ENCODE measurements around the gene ABHD12B. TPM values are rescaled to one million over a fixed set of nuclear protein-coding genes. Genes with fewer than 3 reads are reported as not detected.

ABHD12B gene
- total and polyA plus RNA-seq, 2 of the 13 experiments (the other 11 are each of a cell fraction or from before 2014, with no cell fraction given), result not detected

DNA sequence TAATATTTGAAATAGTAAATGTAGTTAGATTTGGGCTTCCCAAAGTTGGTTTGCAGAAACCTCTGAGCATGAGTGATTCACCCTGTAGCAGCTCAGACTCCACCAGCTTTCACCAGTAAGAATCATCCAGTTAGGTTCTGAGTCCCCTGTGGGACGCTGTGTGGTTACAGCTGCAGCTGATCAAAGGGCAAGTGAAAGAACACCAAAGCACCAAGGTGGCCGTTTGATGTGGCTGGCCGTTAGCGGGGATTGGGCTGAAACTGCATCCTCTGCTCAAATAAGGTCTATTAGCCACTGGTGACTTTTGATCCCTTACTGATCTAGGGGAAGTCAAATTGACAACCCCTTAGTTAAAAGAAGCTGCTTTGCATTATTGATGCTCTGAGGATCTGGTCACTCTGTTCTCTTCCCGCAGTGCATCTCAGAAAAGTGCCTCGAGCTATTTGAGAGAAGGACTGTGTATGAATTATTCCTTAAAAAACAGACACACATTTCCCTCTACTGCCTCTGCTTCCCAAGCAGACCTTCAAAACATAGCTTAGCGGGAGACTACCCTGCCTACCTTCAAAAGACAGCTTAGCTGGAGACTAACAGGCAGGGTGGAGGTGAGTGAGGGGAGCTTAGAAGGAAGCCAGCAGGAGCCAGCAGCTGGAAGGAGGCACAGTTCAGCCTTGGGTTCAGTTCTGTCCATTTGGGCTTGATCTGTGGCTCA is 3.7 kb downstream of the ABHD12B start (continued):
- TF ChIP-seq NFE2L1 (CRISPR knock-in tag; IDR thresholded peaks at IDR 0.05; ENCODE audit: borderline replicate concordance), result no peak
- TF ChIP-seq MYNN (CRISPR knock-in tag; IDR thresholded peaks at IDR 0.05; ENCODE audit: low read depth), result no peak
- no peak for TF ChIP-seq ZNF790 (CRISPR knock-in tag; IDR thresholded peaks at IDR 0.05; ENCODE audit: borderline replicate concordance)
- TF ChIP-seq ZNF816 (CRISPR knock-in tag; IDR thresholded peaks at IDR 0.05; ENCODE audit: borderline replicate concordance), result no peak
- TF ChIP-seq, protein P1, sequence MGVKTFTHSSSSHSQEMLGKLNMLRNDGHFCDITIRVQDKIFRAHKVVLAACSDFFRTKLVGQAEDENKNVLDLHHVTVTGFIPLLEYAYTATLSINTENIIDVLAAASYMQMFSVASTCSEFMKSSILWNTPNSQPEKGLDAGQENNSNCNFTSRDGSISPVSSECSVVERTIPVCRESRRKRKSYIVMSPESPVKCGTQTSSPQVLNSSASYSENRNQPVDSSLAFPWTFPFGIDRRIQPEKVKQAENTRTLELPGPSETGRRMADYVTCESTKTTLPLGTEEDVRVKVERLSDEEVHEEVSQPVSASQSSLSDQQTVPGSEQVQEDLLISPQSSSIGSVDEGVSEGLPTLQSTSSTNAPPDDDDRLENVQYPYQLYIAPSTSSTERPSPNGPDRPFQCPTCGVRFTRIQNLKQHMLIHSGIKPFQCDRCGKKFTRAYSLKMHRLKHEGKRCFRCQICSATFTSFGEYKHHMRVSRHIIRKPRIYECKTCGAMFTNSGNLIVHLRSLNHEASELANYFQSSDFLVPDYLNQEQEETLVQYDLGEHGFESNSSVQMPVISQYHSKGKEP (CRISPR knock-in tag; IDR thresholded peaks at IDR 0.05), result no peak
- peak; percentile 61; the same call in 1 of the 2 replicates for TF ChIP-seq GATAD2A (CRISPR knock-in tag; IDR thresholded peaks at IDR 0.05)
- TF ChIP-seq ZBTB7A (CRISPR knock-in tag; IDR thresholded peaks at IDR 0.05), result 0 out of 2 replicates have a peak, but pooled peaks have one; percentile 56
- TF ChIP-seq ZFYVE20 (CRISPR knock-in tag; IDR thresholded peaks at IDR 0.05; ENCODE audit: borderline replicate concordance, low read depth), result no peak
- TF ChIP-seq FOXC1 (CRISPR knock-in tag; IDR thresholded peaks at IDR 0.05; ENCODE audit: borderline replicate concordance), result 0 out of 2 replicates have a peak, but pooled peaks have one; percentile 28
- no peak for TF ChIP-seq RORA (CRISPR knock-in tag; IDR thresholded peaks at IDR 0.05)
- TF ChIP-seq, protein P2, sequence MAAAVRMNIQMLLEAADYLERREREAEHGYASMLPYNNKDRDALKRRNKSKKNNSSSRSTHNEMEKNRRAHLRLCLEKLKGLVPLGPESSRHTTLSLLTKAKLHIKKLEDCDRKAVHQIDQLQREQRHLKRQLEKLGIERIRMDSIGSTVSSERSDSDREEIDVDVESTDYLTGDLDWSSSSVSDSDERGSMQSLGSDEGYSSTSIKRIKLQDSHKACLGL (CRISPR knock-in tag; IDR thresholded peaks at IDR 0.05), result no peak
- TF ChIP-seq ZNF616 (CRISPR knock-in tag; IDR thresholded peaks at IDR 0.05; ENCODE audit: low read depth), result no peak
- TF ChIP-seq, protein P3, sequence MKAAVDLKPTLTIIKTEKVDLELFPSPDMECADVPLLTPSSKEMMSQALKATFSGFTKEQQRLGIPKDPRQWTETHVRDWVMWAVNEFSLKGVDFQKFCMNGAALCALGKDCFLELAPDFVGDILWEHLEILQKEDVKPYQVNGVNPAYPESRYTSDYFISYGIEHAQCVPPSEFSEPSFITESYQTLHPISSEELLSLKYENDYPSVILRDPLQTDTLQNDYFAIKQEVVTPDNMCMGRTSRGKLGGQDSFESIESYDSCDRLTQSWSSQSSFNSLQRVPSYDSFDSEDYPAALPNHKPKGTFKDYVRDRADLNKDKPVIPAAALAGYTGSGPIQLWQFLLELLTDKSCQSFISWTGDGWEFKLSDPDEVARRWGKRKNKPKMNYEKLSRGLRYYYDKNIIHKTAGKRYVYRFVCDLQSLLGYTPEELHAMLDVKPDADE (CRISPR knock-in tag; IDR thresholded peaks at IDR 0.05), result no peak
- no peak for TF ChIP-seq U2AF2 (IDR thresholded peaks at IDR 0.05; ENCODE audit: low read depth, low read length)
- TF ChIP-seq, protein P4, sequence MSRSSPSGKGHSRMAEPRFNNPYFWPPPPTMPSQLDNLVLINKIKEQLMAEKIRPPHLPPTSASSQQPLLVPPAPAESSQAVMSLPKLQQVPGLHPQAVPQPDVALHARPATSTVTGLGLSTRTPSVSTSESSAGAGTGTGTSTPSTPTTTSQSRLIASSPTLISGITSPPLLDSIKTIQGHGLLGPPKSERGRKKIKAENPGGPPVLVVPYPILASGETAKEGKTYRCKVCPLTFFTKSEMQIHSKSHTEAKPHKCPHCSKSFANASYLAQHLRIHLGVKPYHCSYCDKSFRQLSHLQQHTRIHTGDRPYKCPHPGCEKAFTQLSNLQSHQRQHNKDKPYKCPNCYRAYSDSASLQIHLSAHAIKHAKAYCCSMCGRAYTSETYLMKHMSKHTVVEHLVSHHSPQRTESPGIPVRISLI (CRISPR knock-in tag; IDR thresholded peaks at IDR 0.05; ENCODE audit: borderline replicate concordance), result no peak
- TF ChIP-seq BRCA1 (CRISPR knock-in tag; IDR thresholded peaks at IDR 0.05), result no peak
- TF ChIP-seq ZNF713 (CRISPR knock-in tag; IDR thresholded peaks at IDR 0.05), result no peak
- TF ChIP-seq ARNT2 (CRISPR knock-in tag; IDR thresholded peaks at IDR 0.05; ENCODE audit: low read depth), result no peak
- TF ChIP-seq KDM5A (IDR thresholded peaks at IDR 0.05; ENCODE audit: borderline replicate concordance, low read length), result no peak
- no peak for TF ChIP-seq ATF7-NPFF (CRISPR knock-in tag; IDR thresholded peaks at IDR 0.05; ENCODE audit: low read depth)
- TF ChIP-seq HNRNPL (IDR thresholded peaks at IDR 0.05; ENCODE audit: low read depth, low read length), result no peak
- TF ChIP-seq, protein P5, sequence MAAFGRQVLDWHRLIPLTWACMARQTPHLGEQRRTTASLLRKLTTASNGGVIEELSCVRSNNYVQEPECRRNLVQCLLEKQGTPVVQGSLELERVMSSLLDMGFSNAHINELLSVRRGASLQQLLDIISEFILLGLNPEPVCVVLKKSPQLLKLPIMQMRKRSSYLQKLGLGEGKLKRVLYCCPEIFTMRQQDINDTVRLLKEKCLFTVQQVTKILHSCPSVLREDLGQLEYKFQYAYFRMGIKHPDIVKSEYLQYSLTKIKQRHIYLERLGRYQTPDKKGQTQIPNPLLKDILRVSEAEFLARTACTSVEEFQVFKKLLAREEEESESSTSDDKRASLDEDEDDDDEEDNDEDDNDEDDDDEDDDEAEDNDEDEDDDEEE (CRISPR knock-in tag; IDR thresholded peaks at IDR 0.05), result no peak
- TF ChIP-seq MTA3 (CRISPR knock-in tag; IDR thresholded peaks at IDR 0.05), result no peak
- TF ChIP-seq ZNF747 (CRISPR knock-in tag; IDR thresholded peaks at IDR 0.05; ENCODE audit: borderline replicate concordance), result no peak
